ENCODE results near the gene ZBED2.
"Not testable (repeated sequence)": the region's sequence is repeated elsewhere in the genome, so short reads cannot be mapped to it uniquely, and the experiment has no call there.

Gene ZBED2, protein sequence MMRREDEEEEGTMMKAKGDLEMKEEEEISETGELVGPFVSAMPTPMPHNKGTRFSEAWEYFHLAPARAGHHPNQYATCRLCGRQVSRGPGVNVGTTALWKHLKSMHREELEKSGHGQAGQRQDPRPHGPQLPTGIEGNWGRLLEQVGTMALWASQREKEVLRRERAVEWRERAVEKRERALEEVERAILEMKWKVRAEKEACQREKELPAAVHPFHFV

DNA sequence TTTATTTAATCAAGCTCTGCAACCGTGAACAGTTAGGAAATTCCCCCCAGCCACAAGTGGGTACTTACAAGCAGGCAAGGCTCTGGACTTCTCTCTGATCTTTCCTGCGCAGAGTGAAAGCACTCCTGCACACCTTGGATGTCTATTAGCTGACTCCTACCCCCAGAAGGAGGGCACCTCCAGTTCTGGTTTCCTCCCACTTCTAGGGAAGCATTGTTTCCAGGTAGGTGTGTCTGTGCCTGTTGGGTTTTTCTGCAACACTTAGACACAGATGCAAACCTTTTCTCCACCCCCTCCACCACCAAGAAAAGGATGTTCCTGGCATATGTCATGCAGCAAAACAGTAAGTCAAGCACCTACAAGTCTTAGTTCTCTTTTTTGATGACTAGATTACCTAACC lies at the start of gene ZBED2:
ZBED2 (minus strand) TSS at position 115 of the 400 bp plus-strand sequence. CDS start 1,145 bp downstream, outside the sequence.
- no peak for DNase-seq

DNA sequence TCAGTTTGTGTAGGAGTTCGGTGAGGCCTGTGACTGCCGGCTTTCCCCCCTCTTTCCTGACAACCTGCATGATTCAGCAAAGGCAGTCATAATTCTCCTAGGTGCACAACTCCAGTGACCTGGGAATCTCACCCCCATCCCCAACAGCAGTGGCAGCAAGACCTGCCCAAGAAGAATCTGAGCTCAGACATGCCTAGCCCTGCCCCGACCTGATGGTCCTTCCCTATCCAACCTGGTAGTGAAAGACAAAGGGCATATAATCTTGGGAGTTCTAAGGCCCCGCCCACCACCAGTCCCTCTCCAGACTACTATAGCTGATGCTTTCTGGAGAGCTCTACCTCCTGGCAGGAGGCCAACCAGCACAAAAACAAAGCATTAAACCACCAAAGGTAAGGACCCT lies 44.2 kb upstream of the ZBED2 start:
- no peak for DNase-seq

DNA sequence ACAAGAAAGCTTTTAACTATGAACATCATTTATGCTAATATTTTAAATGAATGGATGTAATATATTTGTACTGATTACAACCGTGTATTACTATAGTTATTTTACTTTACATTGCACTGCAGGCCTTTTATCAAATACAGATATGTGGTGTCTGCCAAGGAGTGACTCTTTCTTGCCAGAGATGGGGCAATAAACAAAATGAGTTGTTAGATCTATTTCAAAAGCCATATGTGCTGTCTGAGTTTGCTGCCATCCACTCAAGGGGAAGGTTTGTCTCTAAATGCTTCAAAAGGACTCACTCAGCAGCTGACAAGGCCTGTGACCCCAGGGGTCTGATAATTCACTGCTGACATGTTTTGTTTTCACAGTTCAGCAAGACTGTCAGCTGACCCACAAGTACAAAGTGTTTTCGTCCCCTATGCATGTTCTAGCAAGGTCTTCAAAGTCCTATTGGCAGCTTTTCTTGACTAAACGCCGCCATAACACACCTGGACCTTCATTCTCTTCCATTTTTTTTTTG lies 41.3 kb upstream of the ZBED2 start:
- DNase-seq = no peak

DNA sequence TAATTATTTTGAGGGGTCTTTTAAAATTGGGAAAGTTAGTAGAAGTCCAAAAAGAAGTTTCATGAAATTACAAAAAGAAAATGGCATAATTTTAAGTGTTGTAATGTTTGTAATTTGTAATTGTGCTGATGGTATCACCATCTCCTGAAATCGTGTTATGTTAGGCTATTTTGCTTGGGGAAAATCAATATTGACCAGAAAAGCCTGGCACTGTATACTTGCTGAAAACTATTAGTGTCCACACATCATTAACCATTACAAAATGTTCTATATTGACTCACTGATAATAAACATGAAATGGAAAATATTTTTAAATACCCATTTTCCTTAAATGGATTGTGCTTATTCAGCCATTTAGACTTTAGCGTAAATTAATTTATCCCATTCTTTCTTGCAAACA lies 40.3 kb upstream of the ZBED2 start:
- DNase-seq = no peak

DNA sequence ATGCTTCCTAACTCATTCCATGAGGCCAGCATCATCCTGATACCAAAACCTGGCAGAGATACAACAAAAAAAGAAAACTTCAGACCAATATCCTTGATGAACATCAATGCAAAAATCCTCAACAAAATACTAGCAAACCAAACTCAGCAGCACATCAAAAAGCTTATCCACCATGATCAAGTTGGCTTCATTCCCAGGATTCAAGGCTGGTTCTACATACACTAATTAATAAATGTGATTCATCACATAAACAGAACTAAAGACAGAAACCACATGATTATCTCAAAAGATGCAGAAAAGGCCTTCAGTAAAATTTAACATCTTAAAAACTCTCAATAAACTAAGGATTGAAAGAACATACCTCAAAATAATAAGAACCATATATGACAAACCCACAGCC lies 35.5 kb upstream of the ZBED2 start:
- peak; percentile 79 for DNase-seq

DNA sequence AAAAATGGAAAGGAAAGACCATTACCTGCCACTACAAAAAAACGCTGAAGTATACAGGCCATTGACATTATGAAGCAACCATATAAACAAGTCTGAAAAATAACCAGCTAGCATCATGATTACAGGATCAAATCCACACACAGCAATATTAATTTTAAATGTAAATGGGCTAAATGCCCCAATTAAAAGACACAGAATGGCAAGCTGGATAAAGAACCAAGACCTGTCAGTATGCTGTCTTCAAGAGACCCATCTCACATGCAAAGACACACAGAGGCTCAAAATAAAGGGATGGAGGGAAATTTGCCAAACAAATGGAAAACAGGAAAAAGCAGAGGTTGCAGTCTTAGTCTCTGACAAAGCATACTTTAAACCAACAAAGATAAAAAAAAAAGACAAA lies 33.9 kb upstream of the ZBED2 start:
- DNase-seq = not testable (repeated sequence)

DNA sequence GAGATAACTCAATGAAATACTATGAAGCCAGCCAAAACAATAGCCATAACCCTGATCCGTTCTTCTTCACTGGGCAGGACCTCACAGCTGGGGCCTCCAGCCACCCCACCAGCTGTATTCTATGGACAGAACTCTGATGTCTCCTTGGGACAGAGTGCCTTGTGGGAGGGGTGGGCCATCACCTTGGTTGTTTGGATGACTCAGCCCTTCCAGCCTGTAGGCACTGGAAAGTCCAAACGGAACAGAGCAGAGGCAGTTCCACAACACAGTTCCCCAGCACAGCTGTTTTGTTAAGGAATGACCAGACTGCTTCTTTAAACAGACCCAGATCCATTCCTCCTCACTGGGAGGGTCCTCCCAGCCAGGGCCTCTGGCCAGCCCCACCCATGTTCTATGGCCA lies 31.9 kb upstream of the ZBED2 start:
- DNase-seq = no peak

DNA sequence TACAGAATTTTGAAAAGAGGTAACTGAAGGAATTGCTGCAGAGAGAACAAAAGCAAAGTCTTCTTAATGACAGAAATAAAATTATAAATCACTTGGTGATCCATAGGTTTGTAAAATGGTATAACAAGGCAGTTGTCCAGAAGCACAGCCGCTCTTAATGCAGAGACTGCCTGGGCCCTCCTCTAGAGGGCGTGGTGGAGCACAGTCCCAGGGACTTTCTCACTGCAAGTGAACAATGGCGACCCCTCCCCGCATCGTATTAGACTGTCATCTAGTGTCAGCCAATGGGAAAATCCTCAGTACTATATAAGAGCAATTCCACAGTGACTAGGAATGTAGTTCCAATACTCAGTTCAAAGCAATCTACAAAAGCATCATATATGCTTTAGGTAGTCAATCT lies 26.4 kb upstream of the ZBED2 start:
- DNase-seq = no peak

DNA sequence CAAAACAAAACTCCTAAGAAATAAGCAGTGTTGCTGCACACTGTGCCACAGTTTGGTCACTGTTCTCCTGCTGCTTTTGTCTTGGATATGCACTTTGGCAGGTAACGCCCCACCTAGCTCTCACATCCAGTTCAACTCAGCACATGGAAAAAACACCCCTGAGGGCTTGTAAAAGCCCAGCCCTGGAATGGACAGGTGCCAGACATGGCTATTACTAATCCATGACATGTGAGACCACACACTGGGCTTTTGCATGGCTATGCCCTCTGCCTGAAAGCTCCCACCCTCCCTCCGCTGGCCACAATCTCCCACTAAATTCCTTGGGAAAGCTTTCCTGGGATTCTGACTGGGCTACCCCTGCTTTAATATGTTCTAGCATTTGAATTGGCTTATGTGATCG lies 24.7 kb upstream of the ZBED2 start:
- DNase-seq = no peak

DNA sequence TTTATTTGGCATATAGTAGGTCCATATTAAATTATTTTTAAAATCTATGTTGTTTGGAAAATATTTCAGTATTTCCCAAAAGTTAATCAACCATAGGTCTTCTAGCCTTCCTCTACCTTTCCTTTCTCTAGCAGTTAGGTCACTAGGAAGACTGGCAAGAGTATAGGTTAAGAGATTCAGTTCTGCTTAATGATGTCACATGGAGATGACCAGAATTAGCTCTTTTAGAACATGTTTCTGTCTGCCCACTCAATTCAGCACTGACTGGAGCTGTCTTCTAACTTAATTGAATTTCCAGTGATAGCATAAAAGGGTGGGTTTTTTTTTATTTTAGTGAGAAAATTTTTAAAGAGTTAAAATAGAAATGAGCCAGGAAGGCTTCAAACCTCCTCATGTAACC lies 23.8 kb upstream of the ZBED2 start:
- DNase-seq = no peak

DNA sequence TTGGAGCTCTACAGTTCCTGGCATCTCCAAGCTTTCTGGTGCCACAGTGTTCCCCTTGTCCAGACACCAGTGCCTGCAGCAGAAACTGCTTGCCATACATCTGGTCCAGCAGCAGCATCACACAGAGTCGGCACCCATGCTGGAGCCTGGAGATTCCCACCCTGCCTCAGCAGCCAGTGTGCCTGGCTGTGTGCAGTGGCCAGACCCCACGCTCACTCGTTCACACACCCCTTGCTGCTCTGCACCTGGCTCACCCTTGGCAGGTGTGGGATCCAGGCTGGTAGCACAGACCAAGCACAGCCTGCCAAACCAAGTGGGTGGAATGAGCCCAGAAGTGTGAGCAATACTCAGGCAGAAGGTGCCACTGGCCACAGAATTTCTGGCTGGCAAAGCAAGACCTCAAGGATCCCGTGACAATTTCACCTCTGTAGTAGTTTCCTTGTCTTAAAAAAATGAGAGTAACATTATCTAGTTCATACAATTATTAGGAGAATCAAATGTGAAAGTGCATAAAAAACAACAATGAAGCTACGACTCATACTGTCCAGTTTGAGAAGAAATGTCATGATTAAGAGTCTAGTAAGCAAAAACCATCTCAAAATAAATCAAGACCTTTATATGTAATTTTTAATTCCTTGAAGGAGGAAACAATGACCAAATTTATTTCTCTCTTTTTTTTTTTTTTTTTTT lies 22.9 kb upstream of the ZBED2 start:
- DNase-seq = no peak

DNA sequence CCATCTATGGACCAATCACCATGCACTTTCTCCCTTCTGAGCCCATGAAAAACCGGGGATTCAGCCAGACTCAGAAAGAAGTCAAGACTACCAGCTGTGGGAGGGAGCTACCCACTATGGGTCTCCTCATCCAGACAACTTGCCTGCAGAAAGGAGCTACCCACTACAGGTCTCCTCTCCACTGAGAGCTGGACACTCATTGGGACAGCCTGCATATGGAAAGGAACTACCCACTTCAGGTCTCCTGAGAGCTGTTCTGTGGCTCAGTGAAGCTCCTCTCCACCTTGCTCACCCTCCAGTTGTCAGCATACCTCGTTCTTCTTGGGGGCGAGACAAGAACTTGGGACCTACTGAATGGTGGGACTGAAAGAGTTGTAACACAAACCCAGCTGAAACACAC lies 22.3 kb upstream of the ZBED2 start:
- no peak for DNase-seq

DNA sequence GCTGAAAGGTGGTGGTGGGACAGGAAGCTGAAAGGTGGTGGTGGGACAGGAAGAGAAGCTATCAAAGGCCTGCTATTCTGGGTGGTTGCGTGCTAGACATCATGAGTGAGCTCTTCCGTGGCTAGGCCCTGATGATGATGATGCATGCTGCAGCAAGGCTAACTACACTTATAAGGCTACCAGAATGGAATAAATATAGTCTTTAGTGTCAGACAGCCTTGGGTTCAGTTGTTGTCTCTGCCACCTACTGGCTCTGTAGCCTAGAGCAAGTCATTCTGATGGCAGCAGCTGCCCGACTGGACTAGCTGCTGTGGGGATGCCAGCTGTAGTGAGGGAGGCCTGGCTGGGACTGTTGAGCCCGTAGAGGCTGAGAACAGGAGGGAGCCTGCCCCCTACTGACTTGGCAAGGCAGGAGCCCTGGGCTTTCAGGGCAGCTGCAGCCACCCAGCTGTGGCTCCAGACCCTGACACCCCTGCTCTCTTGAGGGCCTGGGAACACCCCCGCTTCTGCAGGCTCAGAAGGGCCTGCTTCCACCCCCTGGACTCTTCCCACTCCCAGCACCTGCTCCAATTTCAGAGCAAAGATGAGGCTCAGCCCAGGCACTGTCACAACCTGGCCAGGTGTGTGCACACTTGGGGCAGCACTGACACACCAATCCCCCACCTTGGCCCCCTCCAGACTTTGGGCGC lies 21.4 kb upstream of the ZBED2 start:
- DNase-seq = no peak

DNA sequence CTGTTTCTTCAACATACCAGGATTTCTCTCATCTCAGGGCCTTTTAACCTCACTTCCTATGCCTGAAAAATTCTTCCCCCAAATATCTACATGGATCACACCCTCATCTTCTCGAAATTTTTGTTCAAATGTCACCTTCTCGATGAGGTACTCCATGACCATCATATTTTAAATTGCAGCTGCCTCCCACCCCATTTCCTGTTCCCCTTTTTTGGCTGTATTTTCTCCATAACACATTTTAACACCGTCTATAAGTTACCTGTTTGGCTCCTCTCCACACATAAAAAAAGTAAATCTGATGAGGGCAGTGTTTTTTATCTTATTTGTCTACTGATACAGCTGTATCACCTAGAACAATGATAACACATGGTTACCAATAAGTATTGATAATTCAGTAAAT lies 20.7 kb upstream of the ZBED2 start:
- DNase-seq = no peak

DNA sequence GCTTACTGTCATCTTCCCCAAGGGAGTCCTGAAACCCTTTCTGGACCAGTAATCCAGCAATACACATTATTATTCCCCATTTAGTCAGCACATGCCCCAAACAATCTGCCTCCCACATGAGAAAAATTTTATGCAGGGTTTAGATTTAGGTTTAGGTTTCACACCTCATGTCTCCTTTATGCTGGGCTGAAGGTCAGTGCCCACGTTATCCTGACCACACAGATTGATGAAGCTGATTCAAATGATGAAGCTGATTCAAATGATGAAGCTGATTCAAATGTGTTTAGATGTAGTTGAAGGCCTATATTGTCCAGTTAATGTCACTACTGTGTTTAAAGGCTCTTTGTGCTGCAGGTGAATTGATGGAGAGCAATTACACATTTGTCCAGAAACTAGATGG lies 18.1 kb upstream of the ZBED2 start:
- no peak for DNase-seq

DNA sequence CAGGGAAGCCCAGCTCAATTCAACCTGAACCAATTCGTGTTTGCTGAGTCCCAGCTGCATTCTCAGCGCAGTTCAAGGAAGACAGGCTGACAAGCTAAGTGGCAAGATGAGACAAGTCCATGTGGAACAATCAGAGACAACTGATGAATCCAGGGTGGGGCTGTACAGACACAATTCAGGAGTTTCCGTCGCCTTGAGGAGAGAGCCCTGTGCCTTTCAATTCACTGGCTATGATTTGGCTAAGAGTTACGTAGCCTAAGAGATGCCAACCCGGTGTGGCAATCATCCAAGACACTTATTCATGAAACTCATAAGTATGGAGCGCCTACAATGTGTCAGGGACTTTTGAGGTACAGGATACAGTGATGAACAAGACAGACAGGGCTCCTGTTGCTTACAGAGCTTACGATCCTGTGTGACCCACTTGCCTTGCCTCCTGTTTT lies 15.5 kb upstream of the ZBED2 start:
- DNase-seq = no peak

DNA sequence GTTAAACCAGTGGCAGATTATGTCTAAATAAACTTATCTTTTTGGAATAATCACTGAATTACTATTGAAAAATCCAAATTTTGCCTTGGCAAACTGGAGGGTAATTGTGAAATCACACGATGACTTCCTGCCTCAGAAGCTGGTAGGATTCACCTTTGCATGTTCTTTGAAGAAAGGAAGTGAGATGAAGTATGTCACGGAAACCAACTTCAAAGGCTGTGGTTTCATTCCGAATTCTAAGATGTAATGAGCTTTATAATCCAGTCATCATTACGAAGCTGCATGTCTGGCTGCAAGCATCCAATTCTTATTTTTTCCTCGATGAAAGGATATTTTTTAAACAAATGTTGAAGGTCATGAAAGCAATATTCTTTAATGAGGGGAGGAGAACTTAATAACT lies 15.0 kb upstream of the ZBED2 start:
- no peak for DNase-seq

DNA sequence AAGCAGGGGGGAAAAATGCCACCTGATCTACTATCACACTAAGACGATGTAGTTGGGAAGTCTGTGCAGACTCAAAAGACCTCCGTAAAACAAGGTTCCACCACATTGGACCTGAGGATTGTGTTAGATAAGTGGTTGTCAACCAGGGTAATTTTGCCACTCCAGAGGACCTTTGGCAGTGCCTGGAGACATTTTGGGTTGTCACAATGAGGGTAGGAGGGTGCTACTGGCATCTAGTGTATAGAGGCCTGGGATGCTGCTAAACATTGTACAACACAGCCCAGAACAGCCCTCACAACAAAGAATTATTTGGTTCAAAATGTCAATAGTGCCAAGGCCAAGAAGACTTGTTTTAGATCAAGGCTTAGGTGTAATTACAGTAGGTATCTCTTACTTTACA lies 14.6 kb upstream of the ZBED2 start:
- DNase-seq = no peak

DNA sequence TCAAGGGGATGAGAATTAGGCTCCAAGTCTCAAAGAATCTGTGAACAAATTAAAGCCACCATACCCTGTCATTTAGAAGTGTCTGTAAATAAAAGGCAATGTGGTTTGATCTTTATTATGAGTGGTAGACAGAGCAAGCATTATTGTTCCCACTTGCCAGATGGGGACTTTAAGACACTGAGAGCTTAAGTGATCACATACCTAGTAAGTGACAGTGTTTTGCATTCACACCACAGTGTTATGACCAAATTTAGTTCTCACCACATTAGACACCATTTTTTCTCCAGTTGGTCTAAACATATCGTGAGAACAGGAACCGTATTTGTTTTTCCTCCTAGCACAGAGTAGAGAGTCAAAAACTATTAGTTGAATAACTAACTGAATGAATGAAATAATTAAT lies 13.2 kb upstream of the ZBED2 start:
- no peak for DNase-seq

DNA sequence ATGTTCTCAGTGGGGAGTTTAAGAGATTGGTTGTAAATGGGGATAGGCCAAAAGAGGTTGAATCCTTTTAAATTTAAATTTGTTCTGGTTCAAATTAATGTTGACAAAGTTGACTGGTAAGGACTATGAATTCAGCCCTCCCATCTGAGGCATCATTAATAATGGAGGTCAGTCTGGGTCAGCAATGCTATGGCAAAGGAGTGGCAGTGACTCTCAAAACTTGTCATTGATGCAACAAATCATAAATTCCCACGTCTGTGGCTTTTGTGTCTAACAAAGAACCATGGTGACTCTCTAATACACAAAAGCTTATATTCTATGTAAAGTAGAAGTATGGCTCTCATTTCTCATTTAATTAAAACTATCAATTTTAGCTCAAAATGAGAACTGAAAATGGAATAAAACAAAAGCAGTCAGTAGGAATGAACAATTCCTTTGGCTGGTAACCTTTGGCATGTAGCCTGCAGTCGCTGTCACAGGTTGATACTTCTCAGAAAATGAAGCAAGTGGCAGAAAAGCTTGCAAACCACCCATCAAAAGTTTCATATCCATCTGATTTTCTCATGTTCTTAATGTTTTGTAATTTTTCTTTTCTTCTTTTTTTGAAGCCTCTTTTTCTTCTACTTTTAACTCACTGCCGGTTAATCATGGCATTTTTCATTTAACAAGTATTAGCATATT lies 12.2 kb upstream of the ZBED2 start:
- no peak for DNase-seq

DNA sequence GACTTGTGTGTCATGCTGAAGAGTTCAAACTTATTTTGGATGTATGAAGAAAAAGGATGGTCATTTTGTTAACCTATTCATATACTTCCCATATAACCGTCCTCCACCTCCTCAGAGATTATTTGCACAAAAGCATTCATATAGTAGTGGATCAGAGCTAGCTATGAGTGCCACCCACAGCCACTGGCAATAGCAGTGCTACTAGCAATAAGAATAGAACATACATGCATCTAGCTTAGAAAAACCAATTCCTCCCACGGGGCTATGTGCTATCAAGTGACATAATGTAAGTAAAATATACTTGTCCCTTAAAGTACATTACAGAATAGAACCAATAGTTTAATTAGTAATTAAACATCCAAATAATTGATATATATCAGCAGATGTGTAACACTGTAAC lies 10.3 kb upstream of the ZBED2 start:
- DNase-seq = no peak

DNA sequence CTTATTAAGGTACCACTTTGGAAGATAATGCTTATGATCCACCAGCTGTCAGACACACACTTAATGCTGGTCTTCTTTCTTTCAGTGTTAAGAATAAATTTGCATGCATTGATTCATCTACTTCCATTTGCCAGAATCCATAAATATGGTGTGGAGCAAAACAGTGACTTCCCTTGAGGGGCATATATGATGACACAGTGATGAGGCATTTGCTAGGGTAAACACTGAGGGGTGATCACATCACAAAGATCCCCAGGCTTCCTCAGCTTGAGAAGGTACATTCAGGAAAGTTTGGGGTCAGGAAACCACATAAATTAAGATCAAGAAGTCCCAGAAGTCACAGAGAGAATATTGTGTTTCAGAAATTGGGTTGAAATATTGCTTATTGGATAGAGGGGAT lies 9.9 kb upstream of the ZBED2 start:
- peak; percentile 57 for DNase-seq

DNA sequence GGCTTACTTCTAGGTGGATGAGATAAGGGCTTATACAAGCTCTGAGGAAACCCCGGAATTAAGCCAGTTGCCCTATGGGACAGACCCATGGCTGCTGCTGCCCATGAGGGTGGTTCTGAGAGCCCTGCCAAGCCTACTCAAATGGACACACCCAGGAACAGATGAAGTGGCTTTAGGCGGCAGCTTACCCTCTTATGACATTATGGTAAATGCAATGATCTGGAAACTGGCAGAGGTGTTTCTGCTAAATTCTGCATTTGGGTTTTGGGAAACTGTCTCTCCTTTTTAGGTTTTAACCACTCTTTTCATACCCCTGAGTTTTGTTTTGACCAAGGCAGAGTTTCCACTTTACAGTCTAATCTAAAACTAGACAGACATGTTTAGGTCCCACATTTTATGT lies 9.0 kb upstream of the ZBED2 start:
- no peak for DNase-seq

DNA sequence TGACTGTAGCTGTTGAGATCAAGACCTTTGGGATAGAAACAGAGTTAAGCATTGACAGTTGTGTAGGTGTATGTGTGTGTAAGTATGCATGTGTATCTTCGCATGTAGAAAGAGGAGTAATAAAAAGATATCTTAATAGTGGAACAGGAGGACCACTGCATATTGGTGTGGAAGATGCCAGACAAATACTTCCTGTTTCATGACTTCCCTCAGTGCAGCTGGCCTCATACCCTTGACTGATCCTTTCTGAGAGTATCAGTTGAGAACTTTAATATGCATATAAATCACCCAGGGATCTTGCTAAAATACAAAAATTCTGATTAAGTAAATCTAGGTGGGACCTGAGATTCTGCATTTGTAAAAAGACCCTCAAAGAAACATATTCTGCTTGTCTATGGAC lies 8.5 kb upstream of the ZBED2 start:
- DNase-seq = no peak
